Stimulated activated naive CD4-positive, alpha-beta T cell treated with Interleukin-2 at 50 U/mL for 16 hours (primary cell): ENCODE data around the gene KRT16.
"Not testable (repeated sequence)": the region's sequence is repeated elsewhere in the genome, so short reads cannot be mapped to it uniquely, and the experiment has no call there.

Experiments
- DNase-seq: peaks from one replicate; lab custom pipeline; 2025; lab: John Stamatoyannopoulos, UW

Gene KRT16

DNA sequence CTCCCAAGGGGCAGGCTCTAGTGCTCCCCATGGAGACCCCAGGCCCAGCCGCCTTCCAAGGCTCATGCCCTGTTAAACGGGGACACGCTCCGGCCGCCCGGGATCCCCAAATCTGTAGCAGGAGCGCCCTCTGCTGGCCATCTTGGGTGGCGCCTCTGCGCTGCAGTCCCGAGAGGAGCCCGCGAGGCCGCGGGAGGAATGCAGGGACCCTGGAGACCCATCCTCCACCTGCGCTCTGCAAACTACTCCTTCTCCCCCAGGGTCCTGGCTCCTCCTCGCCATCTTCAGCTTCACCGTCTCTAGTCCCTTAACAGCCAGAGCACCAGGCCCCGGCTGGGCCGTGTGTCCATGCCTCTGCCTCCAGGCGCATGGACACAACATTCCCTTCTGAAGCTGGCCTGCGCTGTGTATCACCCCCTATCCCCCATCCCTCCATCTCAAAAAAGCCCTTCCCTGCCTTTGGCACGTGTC lies 35.4 kb upstream of the KRT16 start:
- DNase-seq, result peak; percentile 80

GRCh38 chr17:41647038-41647813 lies 34.7 kb upstream of the KRT16 start:
- DNase-seq, result no peak

- DNase-seq, result no peak
Observed at GRCh38 chr17:41642252-41643156, 29.9 kb upstream of the KRT16 start.

GRCh38 chr17:41640596-41640995 lies 28.0 kb upstream of the KRT16 start:
- DNase-seq, result not testable (repeated sequence)

- DNase-seq, result no peak
Observed at GRCh38 chr17:41639492-41640473, 27.2 kb upstream of the KRT16 start.

DNA sequence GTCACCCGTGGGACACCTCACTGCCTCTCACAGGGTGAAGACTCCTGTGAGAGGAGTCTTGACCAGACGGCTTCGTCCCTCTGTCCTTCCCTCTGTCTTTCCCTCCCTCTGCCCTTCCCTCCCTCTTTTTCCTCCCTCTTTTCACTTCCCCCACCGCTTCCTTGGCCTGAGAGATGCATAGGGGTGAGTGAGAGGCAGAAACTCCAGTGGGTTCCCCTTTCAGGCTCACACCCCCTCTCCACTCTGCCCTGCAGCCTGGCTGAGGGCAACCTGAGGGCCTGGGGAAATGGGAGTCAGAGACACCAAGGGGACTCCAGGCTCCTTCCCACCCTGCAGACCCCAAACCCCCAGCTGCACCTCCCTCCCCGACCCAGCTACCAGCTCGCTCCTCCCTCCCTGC lies 26.4 kb upstream of the KRT16 start:
- no peak for DNase-seq

DNA sequence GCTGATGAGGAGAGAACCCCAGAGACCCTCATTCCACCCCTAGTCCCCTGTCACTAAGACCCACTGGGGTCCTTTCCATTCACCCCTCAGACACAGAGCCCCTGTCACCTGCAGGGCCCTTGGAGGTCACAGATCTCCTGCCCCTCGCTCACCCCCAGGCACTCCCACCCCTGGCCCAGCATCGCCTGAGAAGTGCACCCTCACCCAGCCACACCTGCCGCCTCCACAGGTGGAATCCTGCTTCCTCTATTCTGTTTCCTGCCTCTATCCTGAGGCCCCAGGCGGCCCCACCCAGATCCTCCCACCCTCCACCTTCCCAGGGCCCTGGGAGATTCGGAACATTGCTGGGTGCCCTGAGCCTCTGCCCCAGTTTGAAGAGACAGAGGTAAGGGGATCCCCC lies 25.6 kb upstream of the KRT16 start:
- no peak for DNase-seq

DNA sequence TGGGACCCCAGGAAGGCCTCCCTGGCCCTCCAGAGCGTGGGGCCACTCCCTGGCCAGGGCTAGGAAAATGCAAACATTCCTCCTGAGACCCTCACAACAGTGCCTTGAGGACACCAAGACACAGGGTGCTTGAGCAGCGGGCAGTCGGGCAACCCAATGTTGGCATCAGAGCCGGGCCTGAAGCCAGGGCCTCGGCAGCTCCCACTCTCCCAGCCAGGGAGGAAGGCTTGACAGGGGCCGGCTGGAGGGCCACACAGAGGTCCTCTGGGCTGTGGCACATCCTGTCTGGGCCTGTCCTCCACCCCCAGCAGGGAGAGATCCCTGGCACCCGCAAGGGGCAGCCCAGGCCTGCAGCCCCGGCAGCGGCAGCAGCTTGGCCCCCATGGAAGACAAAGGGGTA lies 24.1 kb upstream of the KRT16 start:
- no peak for DNase-seq

DNA sequence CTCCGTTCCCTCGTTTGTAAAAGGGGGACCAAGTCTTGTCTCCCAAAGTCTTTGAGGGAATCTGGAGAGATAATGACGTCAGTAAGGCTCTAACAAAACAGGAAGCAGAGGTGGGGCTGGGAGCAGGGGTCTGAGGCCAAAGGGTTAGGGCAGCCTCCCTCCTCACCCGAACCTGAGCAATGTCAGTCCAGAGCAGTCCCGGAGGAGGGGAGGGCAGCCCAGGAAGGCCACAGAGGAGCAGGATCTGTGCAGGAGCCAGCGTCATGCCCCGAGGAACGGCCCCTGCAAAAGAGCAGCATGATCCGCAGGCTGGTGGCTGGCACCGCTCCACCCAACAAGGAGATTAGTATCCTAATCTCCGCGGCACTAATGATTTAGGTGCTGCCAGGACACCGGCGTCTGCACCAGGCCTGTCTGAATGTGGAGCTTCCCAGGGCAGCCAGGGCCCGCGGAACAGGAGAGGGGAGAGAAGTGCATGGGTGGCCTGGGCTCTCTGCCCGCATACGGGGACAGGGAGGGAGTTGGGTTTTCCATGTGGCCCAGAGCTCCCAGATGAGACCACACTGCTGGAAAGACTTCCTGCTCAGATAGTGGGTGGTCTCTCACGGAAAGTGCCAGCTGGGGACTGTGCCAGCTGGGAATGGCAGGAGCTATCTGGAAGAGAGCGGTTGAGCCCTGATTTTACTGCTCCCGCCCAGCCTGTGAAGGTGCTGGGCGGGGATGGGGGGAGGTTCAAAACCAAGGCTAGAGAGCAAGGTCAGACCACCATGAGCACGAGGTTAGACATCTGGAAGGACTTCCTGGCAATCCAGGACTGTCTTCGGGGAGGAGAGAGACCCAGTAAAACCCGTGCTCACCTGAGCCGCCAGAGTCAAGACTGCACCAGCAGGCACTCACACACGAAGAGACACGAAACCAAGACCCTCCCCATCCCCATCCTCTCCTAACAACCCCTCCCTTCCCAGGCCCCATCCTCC lies 22.8 kb upstream of the KRT16 start:
- no peak for DNase-seq

GRCh38 chr17:41634639-41635038 lies 22.1 kb upstream of the KRT16 start:
- DNase-seq, result no peak

DNA sequence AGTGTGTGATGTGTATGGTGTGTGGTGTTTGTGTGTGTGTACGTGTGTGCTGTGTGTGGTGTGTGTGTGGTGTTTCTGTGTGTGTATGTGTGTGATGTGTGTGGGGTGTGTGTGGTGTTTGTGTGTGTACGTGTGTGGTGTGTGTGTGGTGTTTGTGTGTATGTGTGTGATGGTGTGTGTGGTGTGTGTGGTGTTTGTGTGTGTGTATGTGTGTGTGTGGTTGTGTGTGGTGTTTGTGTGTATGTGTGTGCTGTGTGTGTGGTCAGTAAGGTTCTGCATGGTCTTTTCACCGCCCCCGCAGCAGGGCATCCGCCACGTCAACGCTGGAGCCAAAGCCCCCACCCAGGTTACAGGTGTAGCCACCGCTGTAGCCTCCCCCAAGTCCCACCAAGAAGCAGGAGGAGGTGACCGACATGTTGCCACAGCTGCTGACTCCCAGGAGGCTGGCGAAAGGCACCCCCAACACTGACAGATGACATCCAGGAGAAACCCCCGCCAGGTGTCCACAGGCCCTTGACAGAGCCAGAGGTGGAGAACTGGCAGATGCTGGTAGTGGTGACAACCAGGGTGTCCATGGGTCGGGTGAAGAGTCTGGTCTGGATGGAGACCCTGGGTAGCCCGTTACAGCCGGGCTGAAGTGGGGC lies 21.1 kb upstream of the KRT16 start:
- DNase-seq, result no peak

GRCh38 chr17:41632482-41633105 lies 20.0 kb upstream of the KRT16 start:
- DNase-seq, result no peak

- no peak for DNase-seq
Observed at GRCh38 chr17:41631898-41632285, 19.3 kb upstream of the KRT16 start.

- no peak for DNase-seq
Observed at GRCh38 chr17:41631025-41631897, 18.7 kb upstream of the KRT16 start.

- DNase-seq, result no peak
Observed at GRCh38 chr17:41629826-41630670, 17.5 kb upstream of the KRT16 start.

GRCh38 chr17:41629316-41629715 lies 16.7 kb upstream of the KRT16 start:
- no peak for DNase-seq

GRCh38 chr17:41628621-41629255 lies 16.2 kb upstream of the KRT16 start:
- DNase-seq, result not testable (repeated sequence)
